PFSK-1 (cell line): ENCODE data around the gene NRXN3.

ENCODE experiments used
- FOXP2 ChIP-seq: optimal IDR thresholded peaks from 2 replicates; pipeline ENCODE3; 2011; ENCODE audit warnings: borderline replicate concordance, control low read depth, inconsistent platforms; ENCODE audit not compliant: insufficient read depth; ENCODE audit errors: extremely low read length, extremely low read depth
- POLR2AphosphoS5 ChIP-seq: IDR thresholded peaks from 2 replicates; pipeline ENCODE4 v1.6.1; 2012; ENCODE audit warnings: low read depth, mild to moderate bottlenecking, control low read depth, low read length, moderate library complexity
- REST ChIP-seq, 2 experiments: IDR thresholded peaks; 2 replicates each; pipeline versions ENCODE4 v1.6.1 to v1.8.0; 2011 to 2012; ENCODE audit warnings: low read depth in 2 of 2, low read length in 2 of 2, control low read depth in 1 of 2, inconsistent platforms in 1 of 2, mild to moderate bottlenecking in 1 of 2, moderate library complexity in 1 of 2; ENCODE audit not compliant: insufficient read depth in 1 of 2
- TAF1 ChIP-seq: IDR thresholded peaks from 2 replicates; pipeline ENCODE4 v1.6.1; 2012; ENCODE audit warnings: low read length, control low read depth, borderline replicate concordance; ENCODE audit not compliant: insufficient read depth

- TF ChIP-seq POLR2AphosphoS5 (no peak), REST (IDR thresholded peaks at IDR 0.05; ENCODE audit: insufficient read depth in 1 of 2, low read depth in 2 of 2, low read length in 2 of 2) (no peak), TAF1 (no peak), FOXP2 (no peak)
Measured at GRCh38 chr14:79742142-79742541, 1572.0 kb downstream of the NRXN3 start.
